IMR-90 (cell line): ENCODE data around the gene EML6. TPM values are rescaled to one million over a fixed set of nuclear protein-coding genes. Genes with fewer than 3 reads are reported as not detected.

Experiments used
- ATAC-seq: fragments of 200-7000 bp; cut with Tn5 transposase; 2 replicates; pipeline ENCODE4 v1.9.1; 2020; ENCODE audit warnings: low read depth, mild to moderate bottlenecking, moderate library complexity
- BruUV-seq: library from RNA; stranded (reverse); fragments of 400-500 nt; replicated peaks from 2 replicates; lab custom pipeline; 2021; lab: Mats Ljungman, UMichigan
- CTCF ChIA-PET: fragments of 300-600 bp; formaldehyde crosslinking; extraction: SDS; loops from one replicate; lab custom pipeline; 2021; ENCODE audit warnings: antibody characterized with exemption; lab: Yijun Ruan, JAX
- POLR2A ChIA-PET: fragments of 300-600 bp; sonication (Branson Sonifier 250); formaldehyde crosslinking; loops from one replicate; lab custom pipeline; 2022; ENCODE audit warnings: antibody characterized with exemption; ENCODE audit not compliant: unreplicated experiment; lab: Charles Lee
- DNase-seq: peaks from one replicate; pipeline ENCODE4 v3.0.0; 2013
- H2AFZ ChIP-seq: replicated peaks from 2 replicates; pipeline ENCODE3; 2013; ENCODE audit warnings: low read length, mild to moderate bottlenecking; ENCODE audit not compliant: poor library complexity
- H2AK5ac ChIP-seq: 2 replicates; pipeline ENCODE4 v1.6.1; 2013; ENCODE audit warnings: low read depth, low read length, inconsistent platforms
- H2AK9ac ChIP-seq: replicated peaks from 2 replicates; pipeline ENCODE3; 2013; ENCODE audit warnings: mild to moderate bottlenecking, low read depth, low read length, moderate library complexity; ENCODE audit not compliant: poor library complexity
- H2BK120ac ChIP-seq: 2 replicates; pipeline ENCODE4 v1.6.1; 2013; ENCODE audit warnings: low read depth, low read length, inconsistent platforms
- H2BK15ac ChIP-seq: 3 replicates; pipeline ENCODE4 v1.6.1; 2013; ENCODE audit warnings: low read depth, low read length, inconsistent platforms
- H2BK20ac ChIP-seq: 2 replicates; pipeline ENCODE4 v1.6.1; 2013; ENCODE audit warnings: low read depth, mild to moderate bottlenecking, inconsistent platforms, low read length, moderate library complexity
- H2BK5ac ChIP-seq: 2 replicates; pipeline ENCODE4 v1.6.1; 2013; ENCODE audit warnings: mild to moderate bottlenecking, low read depth, low read length, inconsistent platforms; ENCODE audit not compliant: poor library complexity, severe bottlenecking
- H3K14ac ChIP-seq: replicated peaks from 2 replicates; pipeline ENCODE4 v1.6.1; 2013; ENCODE audit warnings: low read depth, low read length, inconsistent platforms
- H3K18ac ChIP-seq: 2 replicates; pipeline ENCODE4 v1.6.1; 2013; ENCODE audit warnings: low read depth, low read length, control low read depth
- H3K23ac ChIP-seq: 2 replicates; pipeline ENCODE4 v1.6.1; 2013; ENCODE audit warnings: low read depth, low read length, inconsistent platforms
- H3K27ac ChIP-seq: 2 replicates; pipeline ENCODE4 v1.5.1; 2013; ENCODE audit warnings: mild to moderate bottlenecking, control low read depth, low read length; ENCODE audit not compliant: insufficient read depth
- H3K27me3 ChIP-seq: 2 replicates; pipeline ENCODE4 v1.6.1; 2013; ENCODE audit warnings: low read length; ENCODE audit not compliant: control insufficient read depth, insufficient read depth
- H3K36me3 ChIP-seq: 2 replicates; pipeline ENCODE4 v1.6.1; 2013; ENCODE audit warnings: low read length, mixed read lengths; ENCODE audit not compliant: control insufficient read depth, insufficient read depth
- H3K4ac ChIP-seq: 2 replicates; pipeline ENCODE4 v1.6.1; 2013; ENCODE audit warnings: low read depth, low read length, inconsistent platforms
- H3K4me1 ChIP-seq: 2 replicates; pipeline ENCODE4 v1.6.1; 2013; ENCODE audit warnings: low read length, mixed read lengths; ENCODE audit not compliant: control insufficient read depth, insufficient read depth
- H3K4me2 ChIP-seq: 2 replicates; pipeline ENCODE4 v1.6.1; 2013; ENCODE audit warnings: low read depth, mild to moderate bottlenecking, control low read depth, low read length, moderate library complexity
- H3K4me3 ChIP-seq: 2 replicates; pipeline ENCODE4 v1.5.1; 2013; ENCODE audit warnings: low read depth, mild to moderate bottlenecking, control low read depth, low read length, moderate library complexity; ENCODE audit not compliant: insufficient read depth
- H3K56ac ChIP-seq: 2 replicates; pipeline ENCODE4 v1.6.1; 2013; ENCODE audit warnings: low read length, inconsistent platforms; ENCODE audit not compliant: insufficient read depth; ENCODE audit errors: extremely low read depth
- H3K79me1 ChIP-seq, 2 experiments: 2 replicates each; pipeline ENCODE4 v1.6.1; 2013; ENCODE audit warnings: low read length in 2 of 2, inconsistent platforms in 1 of 2, low read depth in 1 of 2
- H3K9ac ChIP-seq: 2 replicates; pipeline ENCODE4 v1.6.1; 2013; ENCODE audit warnings: low read depth, low read length, control low read depth
- H3K9me1 ChIP-seq: 2 replicates; pipeline ENCODE4 v1.6.1; 2013; ENCODE audit warnings: low read length, inconsistent platforms; ENCODE audit not compliant: insufficient read depth
- H3K9me3 ChIP-seq: 2 replicates; pipeline ENCODE4 v1.6.1; 2013; ENCODE audit warnings: low read length; ENCODE audit not compliant: control insufficient read depth, insufficient read depth
- H4K20me1 ChIP-seq: 2 replicates; pipeline ENCODE4 v1.6.1; 2013; ENCODE audit warnings: low read length, inconsistent platforms; ENCODE audit not compliant: insufficient read depth
- H4K5ac ChIP-seq: 2 replicates; pipeline ENCODE4 v1.6.1; 2013; ENCODE audit warnings: mild to moderate bottlenecking, low read depth, low read length, control low read depth
- H4K8ac ChIP-seq, 2 experiments: 2 replicates each; pipeline ENCODE4 v1.6.1; 2013; ENCODE audit warnings: low read depth in 2 of 2, low read length in 2 of 2, control low read depth in 1 of 2, inconsistent platforms in 1 of 2
- H4K91ac ChIP-seq: 2 replicates; pipeline ENCODE4 v1.6.1; 2013; ENCODE audit warnings: low read depth, low read length, inconsistent platforms; ENCODE audit not compliant: insufficient read depth
- CEBPB ChIP-seq: IDR thresholded peaks from 2 replicates; pipeline ENCODE4 v1.6.1; 2012; ENCODE audit warnings: low read depth, low read length, improper control_type of control experiment
- CHD1 ChIP-seq: IDR thresholded peaks from 2 replicates; pipeline ENCODE4 v1.6.1; 2012; ENCODE audit warnings: low read depth, low read length, improper control_type of control experiment
- CTCF ChIP-seq: conservative IDR thresholded peaks from 2 replicates; pipeline ENCODE4 v1.5.1; 2012; ENCODE audit warnings: mild to moderate bottlenecking, low read depth, low read length, improper control_type of control experiment
- FOS ChIP-seq: fragments of 150-350 bp; IDR thresholded peaks from 2 replicates; pipeline ENCODE4 v1.6.1; 2016; ENCODE audit warnings: low read depth, low read length
- MAFK ChIP-seq: IDR thresholded peaks from 2 replicates; pipeline ENCODE4 v1.6.1; 2012; ENCODE audit warnings: low read depth, low read length, improper control_type of control experiment
- MAZ ChIP-seq: IDR thresholded peaks from 2 replicates; pipeline ENCODE4 v1.6.1; 2012; ENCODE audit warnings: low read depth, mild to moderate bottlenecking, low read length, improper control_type of control experiment, moderate library complexity, borderline replicate concordance
- MXI1 ChIP-seq: IDR thresholded peaks from 2 replicates; pipeline ENCODE4 v1.6.1; 2012; ENCODE audit warnings: low read depth, mild to moderate bottlenecking, low read length, moderate library complexity, borderline replicate concordance
- NFE2L2 ChIP-seq: fragments of 150-350 bp; IDR thresholded peaks from 2 replicates; pipeline ENCODE4 v1.6.1; 2016; ENCODE audit warnings: low read depth, mild to moderate bottlenecking, low read length
- POLR2A ChIP-seq: IDR thresholded peaks from 2 replicates; pipeline ENCODE4 v1.6.1; 2012; ENCODE audit warnings: mild to moderate bottlenecking, low read depth, low read length
- RAD21 ChIP-seq: IDR thresholded peaks from 2 replicates; pipeline ENCODE4 v1.6.1; 2012; ENCODE audit warnings: low read length, improper control_type of control experiment
- RCOR1 ChIP-seq: IDR thresholded peaks from 2 replicates; pipeline ENCODE4 v1.6.1; 2012; ENCODE audit warnings: mild to moderate bottlenecking, low read length, improper control_type of control experiment; ENCODE audit not compliant: insufficient replicate concordance
- USF2 ChIP-seq: fragments of 150-350 bp; IDR thresholded peaks from 2 replicates; pipeline ENCODE4 v1.6.1; 2017; ENCODE audit warnings: mild to moderate bottlenecking, antibody characterized with exemption, low read length, low read depth
- WGBS, 2 experiments: methylation state at CpG; one replicate each; pipeline versions ENCODE4 v1.1.5 to v1.1.7; 2013; ENCODE audit warnings: missing lambda C conversion rate in 2 of 2; ENCODE audit not compliant: insufficient read length in 1 of 2; ENCODE audit errors: extremely low coverage in 2 of 2; 5-methylcytosine and 5-hydroxymethylcytosine counted together
- dilution Hi-C: fragments of 300-500 bp; cut with HindIII; formaldehyde crosslinking; loops from one replicate; pipeline ENCODE4 v1.14.3; 2018; ENCODE audit warnings: low sequenced_read_pairs; ENCODE audit not compliant: unreplicated experiment
- in situ Hi-C: fragments of 300-500 bp; cut with MboI; formaldehyde crosslinking; loops from 3 replicates; pipeline ENCODE4 v1.14.3; 2019; ENCODE audit warnings: low sequenced_read_pairs, inconsistent platforms, mixed read lengths
- intact Hi-C: fragments of 100-400 bp; cut with micrococcal nuclease; formaldehyde crosslinking; loops from 2 replicates; pipeline ENCODE4 v1.10.0; 2022
- polyA plus RNA-seq, 3 experiments: library from polyadenylated mRNA; depleted of rRNA; stranded (reverse); fragments of >200 nt; gene quantifications; 2 replicates each; pipeline ENCODE4 v1.2.3, GENCODE V29; 2012; ENCODE audit warnings: low replicate concordance in 1 of 3
- total RNA-seq: library from RNA; depleted of rRNA; stranded (reverse); fragments of >200 nt; gene quantifications from 2 replicates; pipeline ENCODE4 v1.2.3, GENCODE V29; 2012

The EML6 gene
- total and polyA plus RNA-seq, 2 of the 4 experiments (the other 2 are of a cell fraction), result 0.18 to 0.19 TPM

- Histone ChIP-seq H2AFZ (no peak overlapping the region), H4K5ac (no peak overlapping the region), H2BK120ac (peak overlapping the region; percentile 39; the same call in 1 of the 2 replicates), H3K9me3 (no peaks in the 10 kb centered on the region), H3K14ac (no peak overlapping the region; the same call in 1 of the 2 replicates), H4K8ac (no peak overlapping the region), H4K20me1 (no peaks in the 10 kb centered on the region), H3K4me2 (no peak overlapping the region), H3K23ac (no peak overlapping the region), H3K27ac (no peak overlapping the region), H3K4me1 (peaks cover 5% of the 10 kb centered on the region), H2AK9ac (no peak overlapping the region), H2BK5ac (no peak overlapping the region), H3K9me1 (peaks cover 4% of the 10 kb centered on the region; the same call in 1 of the 2 replicates), H2BK20ac (peak overlapping the region; percentile 13; the same call in 1 of the 2 replicates), H2BK15ac (peak overlapping the region; percentile 36; the same call in 1 of the 3 replicates), H3K4me3 (no peak overlapping the region), H3K4ac (0 out of 2 replicates have a peak overlapping the region, but pooled peaks have one; percentile 5), H3K9ac (no peak overlapping the region), H2AK5ac (peak overlapping the region; percentile 84; the same call in 1 of the 2 replicates), H3K18ac (no peak overlapping the region; the same call in 1 of the 2 replicates), H3K79me1 (peaks cover 0 to 7% of the 10 kb centered on the region in 2 experiments; a peak in 1 of 4 replicates), H4K91ac (no peak overlapping the region; the same call in 1 of the 2 replicates), H3K36me3 (no peaks in the 10 kb centered on the region), H3K27me3 (no peaks in the 10 kb centered on the region), H3K56ac (no peak overlapping the region)
- no TSS peak for BruUV-seq
- ATAC-seq, result no peak
- ChIA-PET POLR2A (no interaction called here), CTCF (no interaction called here)
- DNase-seq, result no peak
- dilution Hi-C loops, result no loop called here
- TF ChIP-seq FOS (no peak), CHD1 (no peak), MXI1 (no peak), CEBPB (no peak), NFE2L2 (no peak), POLR2A (no peak), RCOR1 (no peak), MAZ (no peak), RAD21 (no peak), MAFK (no peak), CTCF (no peak), USF2 (no peak)
- intact Hi-C loops, result no loop called here
- WGBS, 2 experiments, result no CpG with 5 or more reads among the region's 1 CpG
- in situ Hi-C loops, result no loop called here
Observed at GRCh38 chr2:54912893-54913292, 189.4 kb downstream of the EML6 start.
